ENCODE results near the gene PTPRM. TPM values are rescaled to one million over a fixed set of nuclear protein-coding genes. Genes with fewer than 3 reads are reported as not detected.

The PTPRM gene
- total RNA-seq, 1 donor from 2014 or later = 1.00 TPM

DNA sequence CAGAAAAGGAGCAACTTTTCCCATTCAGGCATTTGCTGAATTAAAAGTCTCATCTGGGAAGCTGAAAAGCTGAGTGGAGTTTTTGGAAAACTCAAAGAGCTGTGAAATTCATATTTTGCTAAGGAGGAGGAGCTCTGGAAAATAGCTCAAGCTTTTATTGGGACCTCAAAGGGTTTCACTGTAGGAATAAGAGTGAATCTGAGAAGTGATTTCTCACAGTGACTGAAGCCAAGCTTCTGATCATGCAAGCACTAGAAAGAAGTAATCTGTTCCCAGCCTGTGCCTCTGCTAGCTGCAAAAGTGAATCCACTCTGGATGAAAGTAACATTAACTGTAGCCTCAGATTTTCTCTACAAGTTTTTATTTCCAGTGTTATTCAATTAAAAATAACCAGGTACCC, 283.3 kb downstream of the PTPRM start:
- Mint-ChIP-seq H3K27ac (no peak overlapping the region), H3K9me3 (peaks cover 6% of the 10 kb centered on the region), H3K27me3 (no peaks in the 10 kb centered on the region), H3K4me3 (no peak overlapping the region), H3K36me3 (ENCODE audit: low read depth) (no peaks in the 10 kb centered on the region), H3K4me1 (no peaks in the 10 kb centered on the region)
- TF ChIP-seq CTCF (IDR thresholded peaks at IDR 0.05) = no peak
- ChIA-PET CTCF (no interaction called here), POLR2A (no interaction called here)
- intact Hi-C loops (cut with micrococcal nuclease) = no loop called here
- ATAC-seq (ENCODE audit: low read depth) (no peak), DNase-seq (no peak)

DNA sequence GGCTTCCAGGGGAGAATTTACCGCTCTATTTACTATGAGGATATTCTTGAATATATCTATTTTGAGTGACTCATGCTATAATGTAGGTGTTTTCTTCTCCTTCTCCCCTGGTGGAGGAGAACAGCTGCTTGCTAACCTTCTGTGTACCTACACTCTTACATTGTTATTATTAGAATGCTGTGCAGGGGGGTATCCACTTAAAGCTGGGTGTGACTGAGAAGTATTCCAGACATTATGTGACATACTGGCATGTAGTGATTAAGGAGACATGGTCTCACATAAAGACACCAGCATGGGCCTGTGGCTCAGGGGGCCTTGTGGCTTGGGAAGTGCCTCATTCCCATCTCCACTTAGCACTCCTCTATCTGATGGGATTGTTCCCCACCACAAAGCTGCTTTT, 287.9 kb downstream of the PTPRM start:
- ATAC-seq (ENCODE audit: low read depth) (no peak), DNase-seq (no peak)
- Mint-ChIP-seq H3K27me3 (no peaks in the 10 kb centered on the region), H3K9me3 (peaks cover 4% of the 10 kb centered on the region), H3K27ac (no peak overlapping the region), H3K4me1 (no peaks in the 10 kb centered on the region), H3K36me3 (ENCODE audit: low read depth) (no peaks in the 10 kb centered on the region), H3K4me3 (no peak overlapping the region)
- POLR2A ChIA-PET = no interaction called here
- intact Hi-C loops (cut with micrococcal nuclease) = no loop called here
- CTCF ChIA-PET = no interaction called here
- no peak for TF ChIP-seq CTCF (IDR thresholded peaks at IDR 0.05)

DNA sequence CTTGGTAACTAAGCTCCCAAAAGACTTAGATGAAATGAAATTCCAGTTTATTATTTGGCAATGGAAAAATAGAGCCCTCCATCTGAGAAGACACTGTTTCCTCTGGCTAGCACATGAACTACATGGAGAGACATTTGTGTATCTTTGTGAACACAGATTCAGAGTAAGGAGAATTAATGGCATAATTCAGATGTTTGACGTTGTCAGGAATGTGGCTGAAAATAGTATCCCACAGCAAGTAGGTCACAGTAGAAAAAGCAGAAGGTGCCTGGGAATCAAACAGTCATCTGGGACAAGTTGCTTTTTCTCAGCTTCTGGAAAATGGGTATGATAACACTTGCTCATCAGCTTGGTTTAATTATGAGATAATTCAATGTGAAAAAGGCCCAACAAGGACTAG, 288.6 kb downstream of the PTPRM start:
- Mint-ChIP-seq H3K4me3 (no peak overlapping the region), H3K4me1 (no peaks in the 10 kb centered on the region), H3K36me3 (ENCODE audit: low read depth) (no peaks in the 10 kb centered on the region), H3K27me3 (no peaks in the 10 kb centered on the region), H3K9me3 (peaks cover 4% of the 10 kb centered on the region), H3K27ac (no peak overlapping the region)
- no peak for TF ChIP-seq CTCF (IDR thresholded peaks at IDR 0.05)
- ATAC-seq (ENCODE audit: low read depth) = no peak
- no peak for DNase-seq
- intact Hi-C loops (cut with micrococcal nuclease) = no loop called here
- ChIA-PET POLR2A (no interaction called here), CTCF (no interaction called here)

DNA sequence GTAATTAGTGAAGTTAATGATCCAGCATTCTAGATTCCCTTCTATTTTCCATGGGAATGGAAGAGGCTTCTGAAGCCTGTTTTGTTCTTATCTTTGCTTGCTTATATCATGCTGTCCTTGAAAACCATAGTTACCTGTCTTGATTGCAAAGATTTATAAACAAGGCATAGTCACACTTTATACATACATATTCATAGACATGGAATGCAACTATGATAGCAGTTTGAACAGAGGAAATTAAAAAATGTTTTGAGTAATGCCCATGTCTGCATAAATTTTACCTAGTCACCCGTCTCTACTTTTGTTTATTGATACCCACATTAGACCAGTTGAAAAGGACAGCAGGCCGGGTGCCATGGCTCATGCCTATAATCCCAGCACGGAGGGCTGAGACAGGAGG, 289.0 kb downstream of the PTPRM start:
- ChIA-PET POLR2A (no interaction called here), CTCF (no interaction called here)
- Mint-ChIP-seq H3K9me3 (peaks cover 4% of the 10 kb centered on the region), H3K27me3 (no peaks in the 10 kb centered on the region), H3K4me1 (no peaks in the 10 kb centered on the region), H3K27ac (no peak overlapping the region), H3K36me3 (ENCODE audit: low read depth) (no peaks in the 10 kb centered on the region), H3K4me3 (no peak overlapping the region)
- ATAC-seq (ENCODE audit: low read depth) (no peak), DNase-seq (no peak)
- no peak for TF ChIP-seq CTCF (IDR thresholded peaks at IDR 0.05)
- intact Hi-C loops (cut with micrococcal nuclease) = no loop called here

DNA sequence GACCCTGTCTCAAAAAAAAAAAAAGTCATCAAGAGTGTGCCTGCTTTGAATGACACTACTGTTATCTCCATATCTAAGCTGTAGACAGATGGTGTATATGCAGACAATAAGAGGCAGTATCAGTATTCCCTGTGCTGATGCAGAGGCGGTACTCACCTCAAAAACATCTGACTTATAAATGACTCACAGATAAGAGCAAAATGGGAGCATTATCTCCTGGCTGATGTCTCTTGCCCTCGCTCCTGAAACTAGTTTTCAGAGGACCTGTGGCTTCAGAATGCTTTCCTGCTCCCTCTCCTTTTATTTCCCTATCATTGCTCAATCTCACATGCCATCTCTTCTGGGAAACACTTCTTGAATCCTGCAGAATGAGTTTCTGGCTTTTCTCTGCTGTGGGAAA, 289.6 kb downstream of the PTPRM start:
- Mint-ChIP-seq H3K9me3 (peaks cover 4% of the 10 kb centered on the region), H3K27me3 (no peaks in the 10 kb centered on the region)

More for the DNA sequence above, 289.6 kb downstream of the PTPRM start:
- no peak for TF ChIP-seq CTCF (IDR thresholded peaks at IDR 0.05)
- ChIA-PET POLR2A (no interaction called here), CTCF (no interaction called here)
- H3K27ac Mint-ChIP-seq = no peak overlapping the region
- no peak for DNase-seq
- no peaks in the 10 kb centered on the region for H3K36me3 Mint-ChIP-seq (ENCODE audit: low read depth)
- no peak overlapping the region for H3K4me3 Mint-ChIP-seq
- intact Hi-C loops (cut with micrococcal nuclease) = no loop called here
- no peak for ATAC-seq (ENCODE audit: low read depth)
- no peaks in the 10 kb centered on the region for H3K4me1 Mint-ChIP-seq

Data from activated B cell treated with CpG ODN at 0.5 μM for 24 hours (primary cell).